SHP77 treated with DMSO at 0.1 percent for 48 hours (cell line): ENCODE measurements around the gene SPTB.

Source experiments
- DNase-seq: peaks from one replicate; lab custom pipeline; 2025; lab: John Stamatoyannopoulos, UW

SPTB gene

DNA sequence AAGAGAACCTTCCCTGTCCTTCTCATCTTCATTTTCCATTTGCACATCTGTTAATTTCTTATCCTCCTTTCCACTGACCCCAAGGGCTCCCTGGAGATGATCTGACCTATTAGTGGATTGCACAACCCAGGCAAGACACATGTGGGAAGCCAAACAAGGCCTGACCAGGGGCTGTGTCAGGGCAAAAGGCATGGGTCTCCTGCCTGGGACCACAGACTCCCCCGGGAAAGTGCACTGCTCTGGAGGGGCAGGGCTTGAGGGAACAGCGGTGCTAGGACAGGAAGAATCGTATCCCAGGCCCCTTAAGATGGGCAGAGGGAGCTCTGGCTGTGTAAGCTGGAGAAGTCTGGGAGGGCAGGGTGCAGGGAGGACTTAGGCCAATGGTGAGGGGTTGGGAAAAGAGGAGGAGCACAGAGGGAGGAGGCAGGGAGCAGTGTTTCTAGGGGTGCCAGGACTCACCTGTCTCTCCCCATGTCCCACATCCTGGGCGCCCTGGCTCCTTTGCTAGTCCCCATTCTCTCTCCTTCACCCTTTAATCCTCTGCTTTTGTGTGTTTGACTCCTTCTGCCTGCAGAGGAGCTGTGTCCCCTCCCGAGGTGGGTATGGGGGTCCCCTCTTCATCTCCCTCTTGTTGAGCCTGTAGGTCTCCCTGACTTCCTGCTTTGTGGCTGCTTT is 150.2 kb downstream of the SPTB start:
- no peak for DNase-seq

DNA sequence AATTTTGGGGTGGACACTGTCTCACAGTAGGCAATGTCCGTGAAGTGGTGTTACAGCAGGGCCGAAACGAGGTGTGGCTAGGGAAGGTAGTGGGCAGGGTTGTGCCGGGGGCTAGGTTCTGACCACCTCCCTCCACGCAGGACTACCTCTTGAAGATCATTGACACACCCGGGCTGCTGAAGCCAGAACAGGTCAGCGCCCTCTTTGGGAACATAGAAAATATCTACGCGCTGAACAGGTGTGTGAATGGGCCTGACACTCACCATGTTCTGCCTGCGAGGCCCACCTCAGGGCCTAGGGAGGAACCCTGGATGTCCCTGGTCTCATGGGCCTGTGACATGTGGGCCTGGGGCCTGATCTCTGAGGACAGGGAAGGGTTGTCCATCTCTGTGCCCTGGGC is 150.9 kb downstream of the SPTB start:
- no peak for DNase-seq

DNA sequence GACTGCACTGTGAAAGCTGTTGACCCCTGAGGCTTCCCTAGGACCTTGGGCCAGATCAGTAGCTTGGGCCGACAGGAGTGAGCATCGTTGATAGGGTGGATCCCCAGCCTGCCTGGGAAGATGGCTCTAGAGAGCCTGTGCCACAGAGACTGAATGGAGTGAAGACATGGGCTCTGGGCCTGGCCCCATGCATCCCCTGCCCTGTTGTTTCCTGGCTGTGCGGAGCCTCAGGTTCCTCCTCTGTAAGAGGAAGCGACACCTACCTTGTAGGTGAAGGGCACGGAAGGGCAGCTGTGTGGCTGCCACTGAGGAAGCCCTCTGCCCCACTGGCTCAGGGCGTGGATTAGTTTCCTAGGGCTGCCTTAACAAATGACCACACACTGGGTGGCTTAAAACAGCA is 151.6 kb downstream of the SPTB start:
- DNase-seq, result no peak

DNA sequence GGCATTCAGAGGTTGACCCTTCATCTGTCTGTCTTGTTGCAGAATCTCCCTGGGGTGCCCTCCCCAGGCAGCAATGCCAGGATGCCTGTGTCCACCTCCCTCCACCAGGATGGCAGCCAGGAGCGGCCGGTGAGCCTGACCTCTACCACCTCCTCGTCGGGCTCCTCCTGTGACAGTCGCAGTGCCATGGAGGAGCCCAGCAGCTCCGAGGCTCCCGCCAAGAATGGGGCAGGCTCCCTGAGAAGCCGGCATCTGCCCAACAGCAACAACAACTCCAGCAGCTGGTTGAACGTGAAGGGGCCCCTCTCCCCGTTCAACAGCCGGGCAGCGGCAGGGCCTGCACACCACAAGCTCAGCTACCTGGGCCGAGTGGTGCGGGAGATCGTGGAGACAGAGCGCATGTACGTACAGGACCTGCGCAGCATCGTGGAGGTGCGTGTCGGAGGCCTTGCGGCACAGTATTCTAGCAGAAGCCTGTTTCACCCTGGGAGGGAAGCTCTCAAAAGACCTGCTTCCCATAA is 152.1 kb downstream of the SPTB start:
- no peak for DNase-seq

DNA sequence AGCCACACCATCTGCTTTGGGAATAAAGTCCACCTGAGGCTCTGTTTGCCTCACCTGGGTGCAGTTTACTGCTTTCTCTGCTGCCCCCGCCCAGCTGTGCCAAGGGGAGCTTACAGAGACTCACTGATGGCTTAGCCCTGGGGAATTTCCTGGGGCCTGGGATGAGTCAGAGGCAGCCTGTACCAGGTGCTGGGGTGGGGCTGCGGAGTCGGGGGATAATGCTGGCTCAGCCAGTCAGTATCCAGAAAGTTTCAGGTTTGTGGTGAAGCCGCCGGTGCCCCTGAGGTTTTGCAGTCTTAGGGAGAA is 153.2 kb downstream of the SPTB start:
- DNase-seq, result no peak

DNA sequence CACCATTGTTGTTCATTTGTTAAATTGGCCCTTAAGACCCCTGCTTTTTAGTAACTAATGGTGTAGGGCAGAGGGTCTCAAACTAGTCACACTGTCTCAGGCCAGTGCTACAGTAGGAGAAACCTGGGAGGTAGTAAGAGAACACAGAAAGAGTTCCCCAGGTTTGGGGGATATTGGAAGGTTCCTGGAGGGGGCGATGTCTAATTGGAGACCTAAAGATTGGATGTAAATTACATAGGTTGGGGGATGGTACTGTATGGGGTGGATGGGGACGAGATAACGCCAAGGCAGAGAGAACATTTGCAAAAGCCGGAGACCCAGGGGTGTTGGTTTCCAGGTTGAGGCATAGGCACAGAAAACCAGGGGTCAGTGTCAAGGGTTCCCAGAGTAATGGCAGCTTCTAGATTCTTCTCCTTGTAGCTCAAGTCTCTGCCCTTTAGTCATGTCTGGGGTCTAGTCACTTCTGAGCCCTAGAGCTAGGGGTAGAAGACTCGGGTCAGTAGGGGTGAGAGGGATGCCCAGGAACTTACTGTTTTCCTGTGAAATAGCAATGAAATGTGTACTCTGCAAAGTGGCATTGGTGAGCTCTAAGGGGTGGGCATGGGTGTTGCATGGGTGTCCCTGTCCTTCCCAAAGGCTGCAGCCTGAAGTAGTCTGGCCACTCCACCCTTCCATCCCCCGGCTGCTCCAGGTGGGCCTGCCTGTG is 153.7 kb downstream of the SPTB start:
- DNase-seq, result no peak

DNA sequence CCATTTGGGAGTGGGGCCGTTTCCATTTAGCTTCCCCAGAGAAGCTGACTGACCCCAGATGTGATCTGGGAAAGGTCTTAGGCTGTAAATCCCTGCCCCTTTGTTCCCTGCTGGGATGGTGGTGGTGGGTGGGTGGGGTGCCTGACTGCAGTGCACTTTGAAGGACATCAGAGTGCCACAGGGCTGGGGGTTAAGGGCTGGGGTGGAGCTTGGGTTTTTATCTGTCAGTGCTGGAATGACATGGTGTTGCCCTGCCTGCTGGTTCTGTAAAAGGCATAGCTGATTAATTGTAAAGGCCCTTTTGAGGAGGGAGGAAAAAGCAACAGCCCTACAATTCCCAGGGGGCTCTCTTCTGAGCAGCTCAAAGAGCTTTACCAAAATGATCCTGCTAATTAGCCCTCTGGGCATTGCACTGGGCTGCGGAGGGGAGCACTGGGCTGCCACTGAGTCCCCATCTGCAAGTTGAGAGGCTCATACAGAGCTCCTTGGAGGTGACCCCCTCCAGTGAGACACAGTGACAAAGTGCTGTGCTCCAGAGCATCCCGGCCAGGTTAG is 154.4 kb downstream of the SPTB start:
- no peak for DNase-seq

DNA sequence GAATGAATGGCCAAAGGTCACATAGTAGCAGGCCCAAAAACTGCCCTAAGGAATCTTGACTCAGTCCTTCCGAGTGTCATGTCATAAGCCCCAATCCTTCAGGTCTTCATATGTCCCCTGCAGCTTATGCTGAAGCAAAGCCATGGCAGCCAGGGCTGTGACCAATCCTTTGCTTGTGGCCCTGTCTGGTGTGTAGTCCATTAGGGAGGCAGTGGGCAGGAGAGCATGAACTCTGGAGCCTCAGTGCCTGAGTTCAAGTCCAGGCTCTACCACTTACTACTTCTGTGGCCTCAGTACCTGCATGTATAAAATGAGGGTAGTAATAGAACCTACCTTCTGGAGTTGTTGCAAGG is 155.2 kb downstream of the SPTB start:
- no peak for DNase-seq

DNA sequence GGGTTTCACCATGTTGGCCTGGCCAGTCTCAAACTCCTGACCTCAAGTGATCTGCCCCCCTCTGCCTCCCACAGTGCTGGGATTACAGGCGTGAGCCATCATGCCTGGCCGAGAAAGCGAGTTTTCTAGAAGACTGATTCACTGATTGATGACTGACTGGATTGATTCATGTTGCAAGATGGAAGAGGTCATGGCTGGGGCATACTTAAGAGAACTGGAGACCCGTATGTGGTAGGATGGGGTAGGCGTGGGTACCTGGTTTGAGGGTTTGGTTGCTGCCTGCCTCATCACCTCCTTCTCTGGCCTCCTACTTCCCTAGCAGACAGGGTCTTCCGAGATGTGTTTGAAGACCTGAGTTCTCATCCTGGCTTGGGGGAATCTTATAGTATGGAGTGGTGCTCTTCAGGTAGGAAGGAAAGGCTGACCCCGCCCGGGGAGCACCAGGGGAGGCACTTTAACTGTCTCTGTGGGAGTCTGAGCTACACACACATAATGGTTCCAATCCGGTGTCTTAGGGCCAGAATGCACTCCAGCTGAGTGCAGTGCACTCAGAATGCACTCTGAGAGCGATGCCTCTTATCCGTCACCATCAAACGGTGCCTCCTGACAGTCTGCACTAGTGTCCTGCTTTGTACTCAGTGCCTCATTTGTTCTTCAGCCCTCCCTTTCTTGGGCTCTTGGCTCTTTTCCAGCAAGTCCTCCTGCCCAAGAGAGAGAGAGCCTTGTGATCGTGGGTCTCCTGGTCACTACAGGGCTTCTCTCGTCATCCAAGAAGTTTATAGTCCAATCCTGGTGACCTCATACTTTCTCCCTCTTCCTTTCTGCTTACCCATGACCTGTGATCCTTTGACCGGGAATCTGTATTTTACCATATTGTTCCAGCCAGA is 155.8 kb downstream of the SPTB start:
- DNase-seq, result no peak

DNA sequence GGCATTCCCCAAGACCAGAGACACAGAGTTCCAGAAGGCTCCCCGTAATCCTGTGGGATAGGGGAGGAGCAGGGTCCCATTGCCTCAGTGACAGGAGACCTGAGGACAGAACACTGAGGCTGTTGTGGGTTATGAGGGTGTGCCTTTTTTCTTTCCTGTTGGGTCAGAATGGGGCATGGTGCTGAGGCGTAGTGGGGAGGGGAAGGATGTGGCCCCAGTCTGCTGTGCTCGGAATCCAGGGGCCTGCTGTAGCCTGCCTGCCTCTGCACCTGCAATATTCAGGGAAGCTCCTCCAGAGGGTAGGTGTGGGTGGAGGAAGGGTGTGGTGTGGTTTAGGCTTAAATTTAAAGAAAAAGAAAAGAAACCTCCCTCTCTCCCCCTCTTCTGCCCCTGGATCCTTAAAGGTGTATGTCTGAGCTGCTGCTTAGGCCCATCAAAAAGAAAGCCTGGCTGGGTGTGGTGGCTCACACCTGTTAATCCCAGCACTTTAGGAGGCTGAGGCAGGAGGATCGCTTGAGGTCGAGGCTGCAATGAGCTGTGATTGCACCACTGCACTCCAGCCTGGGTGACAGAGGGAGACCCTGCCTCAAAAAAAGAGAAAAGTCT is 156.8 kb downstream of the SPTB start:
- no peak for DNase-seq

DNA sequence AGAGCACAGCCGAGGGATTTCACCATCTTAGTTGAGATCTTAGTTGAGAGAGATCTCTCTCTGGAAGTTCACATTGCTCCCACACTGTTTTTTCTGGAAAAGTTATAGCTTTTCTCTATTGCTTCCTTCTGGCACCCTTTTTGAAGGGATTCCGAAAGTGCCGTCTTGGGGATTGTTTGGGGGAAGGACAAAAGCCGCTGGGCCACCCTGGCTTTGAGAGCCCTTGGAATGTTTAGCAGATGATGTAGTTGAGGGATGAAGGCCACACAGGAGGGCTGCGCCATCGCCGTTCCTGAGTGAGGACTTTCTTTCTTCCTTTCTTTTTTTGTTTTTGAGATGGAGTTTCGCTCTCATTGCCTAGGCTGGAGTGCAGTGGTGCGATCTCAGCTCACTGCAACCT is 157.8 kb downstream of the SPTB start:
- DNase-seq, result no peak

DNA sequence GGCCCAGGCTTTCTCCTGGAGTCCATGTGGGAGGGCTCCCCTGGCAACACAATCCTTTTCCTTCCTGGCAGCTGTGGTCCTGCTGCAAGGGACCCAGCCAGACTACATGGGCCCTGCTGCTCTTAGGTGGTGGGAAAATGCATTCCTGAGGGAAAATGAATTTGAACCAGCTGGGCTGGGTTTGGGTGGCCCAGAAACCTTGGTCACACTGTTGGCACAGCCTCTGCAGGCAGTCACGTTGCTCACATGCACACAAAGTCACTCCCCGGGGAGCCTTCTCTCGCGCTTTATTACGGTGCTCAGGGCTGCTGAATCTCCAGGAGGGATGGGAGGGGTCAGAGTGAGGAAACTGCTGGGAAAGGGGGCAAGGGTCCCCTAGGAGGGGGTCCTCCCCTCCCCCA is 158.3 kb downstream of the SPTB start:
- DNase-seq, result no peak

DNA sequence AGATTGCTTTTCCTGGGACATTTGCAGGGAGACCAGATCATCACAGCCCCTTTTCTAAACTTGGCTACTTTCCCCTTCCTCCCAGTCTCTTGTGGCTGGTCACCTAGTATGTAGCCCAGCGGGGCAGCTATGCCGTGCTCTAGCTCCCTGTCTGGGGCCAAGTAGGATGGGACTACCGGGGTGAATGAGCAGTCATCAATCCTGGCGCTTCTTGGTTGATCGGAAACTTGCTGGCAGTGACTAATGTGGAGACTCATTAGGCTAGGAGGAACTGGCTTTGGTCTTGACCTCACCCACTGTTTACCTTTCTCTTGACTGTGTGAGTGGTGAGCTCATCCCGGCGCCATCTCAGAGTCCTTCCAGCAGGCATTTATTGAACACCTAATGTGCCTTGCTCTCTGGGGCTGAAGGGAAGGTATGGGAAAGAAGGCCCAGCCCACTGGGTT is 159.6 kb downstream of the SPTB start:
- peak; percentile 42 for DNase-seq

DNA sequence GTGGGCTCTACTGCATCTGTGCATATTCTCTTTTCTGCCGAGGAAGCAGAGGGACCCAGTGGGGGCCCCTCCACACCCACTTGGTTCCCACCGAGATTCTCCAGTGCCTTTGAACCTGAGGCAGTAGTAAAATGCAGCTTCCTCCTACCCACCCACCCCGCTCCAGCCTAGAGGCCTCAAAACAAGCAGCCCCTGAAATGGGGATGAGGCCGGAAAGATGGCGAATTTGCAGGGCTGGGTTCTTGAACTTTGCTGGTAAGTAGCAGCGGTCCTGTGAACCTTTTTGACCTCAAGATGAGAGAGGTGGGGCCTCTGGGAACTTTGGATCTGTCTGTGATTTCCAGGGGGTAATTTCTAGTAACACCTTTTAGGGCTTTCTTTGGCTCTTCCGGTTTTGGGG is 160.1 kb downstream of the SPTB start:
- DNase-seq, result no peak

DNA sequence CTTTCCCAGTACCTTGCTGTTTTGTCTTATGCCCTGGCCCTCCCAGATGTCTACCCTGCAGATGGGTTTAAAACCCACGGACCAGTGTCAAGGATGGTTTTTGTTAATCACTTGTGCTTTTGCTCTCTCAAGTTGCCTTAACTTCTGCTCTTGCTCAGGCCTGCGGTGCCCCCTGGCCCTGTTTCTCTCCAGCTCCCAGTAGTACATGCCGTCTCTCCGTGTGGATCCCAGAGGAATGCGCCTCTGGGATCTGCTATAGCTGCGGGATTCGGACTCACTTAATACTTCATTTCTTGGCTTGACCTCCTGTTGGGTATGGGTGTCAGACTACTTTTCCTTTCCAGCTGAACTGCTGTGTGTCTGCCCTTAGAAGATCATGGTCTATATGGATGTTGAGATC is 160.9 kb downstream of the SPTB start:
- DNase-seq, result no peak

DNA sequence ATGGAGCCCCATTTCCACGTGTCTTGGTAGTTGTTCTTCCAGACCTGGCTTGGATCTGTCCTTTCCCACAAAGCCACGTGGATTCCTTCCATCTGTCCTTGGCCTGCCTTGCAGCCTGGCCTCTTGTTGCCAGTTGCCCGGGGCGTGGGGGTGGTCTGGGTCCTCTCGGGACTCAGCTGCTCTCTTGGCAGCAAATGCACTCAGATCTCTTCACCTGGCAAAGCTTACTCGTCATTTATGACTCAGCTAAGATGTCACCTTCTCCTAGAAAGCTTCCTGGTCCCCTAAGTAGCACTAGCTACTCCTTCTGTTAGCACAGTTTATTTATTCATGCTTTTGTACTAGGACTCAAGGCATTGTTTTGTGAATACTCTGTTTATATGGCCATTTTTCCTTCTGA is 161.8 kb downstream of the SPTB start:
- no peak for DNase-seq

DNA sequence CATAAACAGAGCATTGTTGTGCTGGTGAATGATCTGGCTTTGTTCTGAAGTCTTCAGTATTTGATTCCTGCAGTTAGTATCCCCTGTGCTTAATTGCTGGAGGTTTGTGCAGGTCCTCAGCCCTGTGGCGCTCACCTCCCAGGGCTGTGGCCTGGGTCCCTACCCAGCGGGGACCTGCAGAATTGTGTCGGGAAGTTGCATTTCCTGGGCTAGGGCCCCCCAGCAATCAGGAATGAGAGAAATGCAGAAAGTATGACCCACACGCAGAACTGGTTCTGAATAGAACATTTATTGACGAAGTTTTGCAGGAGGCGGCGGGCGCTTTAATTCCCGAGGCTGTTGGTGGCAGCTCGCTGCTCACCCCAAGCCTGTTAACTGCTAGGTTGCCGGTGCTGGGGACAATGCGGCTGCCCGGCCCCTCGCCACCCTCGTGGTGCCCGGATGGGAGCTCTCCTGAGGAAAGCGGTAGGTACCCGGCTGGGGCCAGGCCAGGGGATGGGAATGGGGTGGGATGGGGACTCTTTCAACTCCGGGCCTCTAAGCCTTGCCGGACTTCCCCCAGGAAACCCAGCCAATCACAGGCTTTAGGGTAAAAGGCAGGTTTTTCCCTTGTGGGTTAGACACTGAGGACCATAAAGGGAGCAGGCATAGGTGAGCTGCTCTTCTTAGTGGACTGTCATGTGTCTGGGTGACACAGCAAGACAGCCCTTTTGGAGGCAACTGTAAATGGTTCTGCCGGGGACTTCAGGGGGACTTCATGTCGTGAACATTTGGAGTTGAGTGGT is 163.9 kb downstream of the SPTB start:
- DNase-seq, result no peak

DNA sequence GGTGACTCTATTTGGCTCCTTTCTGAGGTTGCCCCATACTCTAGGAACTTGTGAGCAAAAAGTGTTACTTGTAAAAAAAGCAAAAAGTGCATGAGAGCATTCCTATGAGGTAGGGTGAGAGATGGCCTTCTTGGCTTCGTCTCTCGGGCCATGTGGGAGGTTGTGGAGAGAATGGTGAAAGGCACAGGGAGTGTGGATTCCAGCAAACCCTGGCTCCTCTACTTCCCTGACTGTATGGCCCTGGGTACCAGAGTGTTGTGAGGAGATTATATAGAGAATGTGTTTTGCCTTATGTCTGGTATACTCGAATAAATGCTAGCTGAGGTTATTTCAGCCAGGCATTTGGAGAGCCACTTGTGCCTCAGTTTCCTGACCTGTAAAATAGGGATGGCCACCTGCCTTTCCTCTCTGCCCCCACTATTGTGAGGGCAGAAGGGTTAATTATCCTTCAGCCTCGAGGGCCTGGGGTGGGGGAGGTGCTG is 164.5 kb downstream of the SPTB start:
- DNase-seq, result no peak

DNA sequence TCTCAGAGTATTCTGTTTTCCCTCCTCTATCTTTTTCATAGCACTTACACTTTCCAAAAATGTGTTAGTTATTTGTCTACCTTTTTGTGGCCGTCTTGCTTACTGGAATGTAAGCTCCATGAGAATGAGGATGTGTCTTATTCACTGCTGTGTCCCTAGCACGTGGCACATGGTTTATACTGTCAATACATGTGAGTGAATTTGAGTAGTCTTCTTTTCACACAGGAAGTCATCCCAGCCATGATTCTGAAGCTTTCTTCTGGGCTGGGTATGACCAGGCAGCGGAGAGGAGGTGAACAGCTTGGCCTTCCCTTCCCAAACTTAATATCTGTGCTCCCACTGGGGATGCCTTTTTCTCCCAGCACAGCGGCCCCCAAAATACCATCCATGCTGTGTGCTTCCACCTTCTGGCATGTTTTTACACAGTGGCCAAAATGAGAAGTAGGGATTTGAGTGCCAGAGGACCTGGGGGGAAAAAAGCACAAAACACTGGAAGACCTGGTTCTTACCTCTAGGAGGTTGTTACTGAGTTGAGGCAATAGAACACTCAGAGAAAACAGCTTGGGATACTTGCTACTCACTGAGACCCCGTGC is 165.2 kb downstream of the SPTB start:
- no peak for DNase-seq

DNA sequence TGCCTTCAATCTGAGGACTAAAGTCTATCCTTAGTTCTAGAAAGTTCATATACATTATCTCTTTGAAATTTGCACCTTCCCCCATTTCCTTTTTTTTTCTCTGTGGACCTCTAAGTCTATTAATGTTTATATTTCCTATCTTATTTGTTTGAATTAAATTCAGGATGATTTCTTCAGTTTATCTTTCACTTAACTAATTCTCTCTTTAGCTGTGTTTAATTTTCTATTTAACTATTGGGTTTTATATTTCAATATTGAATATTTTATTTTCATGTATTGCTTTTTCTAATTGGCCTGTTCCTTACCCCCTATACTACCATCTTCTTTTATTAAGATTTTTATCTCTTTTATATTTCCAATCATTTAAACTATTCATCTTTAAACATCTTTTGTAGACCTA is 166.0 kb downstream of the SPTB start:
- DNase-seq, result no peak

DNA sequence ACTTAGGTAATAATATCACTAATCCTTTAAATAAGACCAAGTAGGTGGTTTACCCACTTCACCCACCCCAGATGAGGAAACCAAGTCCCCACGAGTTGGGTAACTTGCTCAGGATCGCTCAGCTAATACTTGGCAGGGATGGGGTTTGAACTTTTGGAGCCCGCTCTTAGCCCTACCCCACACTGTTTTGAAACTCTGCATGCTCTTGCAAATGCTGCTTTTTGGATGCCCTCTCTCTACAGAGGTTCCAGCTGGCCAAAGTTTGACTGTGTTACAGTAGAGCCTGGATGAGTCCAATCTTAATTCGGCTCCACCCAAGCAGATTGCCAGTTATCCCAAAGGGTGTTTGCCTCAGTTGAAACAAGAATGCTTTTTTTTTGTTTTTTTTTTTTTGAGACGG is 168.7 kb downstream of the SPTB start:
- DNase-seq, result no peak
